Loucy (cell line): ENCODE measurements around the gene CD74.
A peak's percentile ranks its signal among the peaks of the same experiment; 100 is the strongest.

Source experiments
- H2AFZ ChIP-seq: fragments of 200-600 bp; sonication (generic); 2 replicates; pipeline ENCODE4 v1.6.0; 2016; ENCODE audit warnings: antibody characterized with exemption, mild to moderate bottlenecking, low read length, moderate library complexity
- H3F3A ChIP-seq: fragments of 200-600 bp; 2 replicates; pipeline ENCODE4 v1.6.0; 2016; ENCODE audit warnings: antibody characterized with exemption, low read depth, mild to moderate bottlenecking
- H3K27me3 ChIP-seq: fragments of 200-600 bp; sonication (generic); 2 replicates; pipeline ENCODE4 v1.6.1; 2014; ENCODE audit warnings: low read length, mild to moderate bottlenecking; ENCODE audit not compliant: insufficient read depth, poor library complexity, severe bottlenecking
- H3K36me3 ChIP-seq: fragments of 200-600 bp; sonication (generic); 2 replicates; pipeline ENCODE4 v1.6.1; 2016; ENCODE audit warnings: low read length; ENCODE audit not compliant: insufficient read depth
- H3K4me1 ChIP-seq: fragments of 200-600 bp; sonication (generic); 2 replicates; pipeline ENCODE4 v1.5.1; 2014; ENCODE audit warnings: low read length, mild to moderate bottlenecking; ENCODE audit not compliant: insufficient read depth, poor library complexity, severe bottlenecking
- H3K4me2 ChIP-seq: fragments of 200-600 bp; sonication (generic); 2 replicates; pipeline ENCODE4 v1.6.0; 2014; ENCODE audit warnings: antibody characterized with exemption, low read length, low read depth, mild to moderate bottlenecking; ENCODE audit not compliant: poor library complexity, severe bottlenecking
- H3K4me3 ChIP-seq: fragments of 200-600 bp; sonication (generic); 2 replicates; pipeline ENCODE4 v1.5.1; 2014; ENCODE audit warnings: low read length, mild to moderate bottlenecking, mixed read lengths; ENCODE audit not compliant: poor library complexity, severe bottlenecking
- H3K79me2 ChIP-seq: fragments of 200-600 bp; sonication (generic); 2 replicates; pipeline ENCODE4 v1.6.1; 2014; ENCODE audit warnings: low read length; ENCODE audit not compliant: insufficient read depth
- H3K9ac ChIP-seq: fragments of 200-600 bp; sonication (generic); 2 replicates; pipeline ENCODE4 v1.6.0; 2014; ENCODE audit warnings: mild to moderate bottlenecking, low read depth, low read length, moderate library complexity; ENCODE audit not compliant: poor library complexity, severe bottlenecking
- H3K9me2 ChIP-seq: fragments of 200-600 bp; sonication (generic); replicated peaks from 2 replicates; pipeline ENCODE4 v1.6.1; 2016; ENCODE audit warnings: low read depth, low read length, mixed read lengths
- H3K9me3 ChIP-seq: fragments of 200-600 bp; sonication (generic); 2 replicates; pipeline ENCODE4 v1.6.1; 2014; ENCODE audit warnings: mild to moderate bottlenecking, antibody characterized with exemption, low read length, low read depth; ENCODE audit not compliant: insufficient read depth
- H4K20me1 ChIP-seq: fragments of 200-600 bp; sonication (generic); 2 replicates; pipeline ENCODE4 v1.6.0; 2014; ENCODE audit warnings: antibody characterized with exemption, low read length, mild to moderate bottlenecking; ENCODE audit not compliant: insufficient read depth, poor library complexity, severe bottlenecking
- CTCF ChIP-seq: fragments of 200-600 bp; sonication (generic); conservative IDR thresholded peaks from 2 replicates; pipeline ENCODE4 v1.5.1; 2014; ENCODE audit warnings: mild to moderate bottlenecking, antibody characterized with exemption, low read length
- EZH2phosphoT487 ChIP-seq: fragments of 200-600 bp; IDR thresholded peaks from 2 replicates; pipeline ENCODE4 v1.6.1; 2018; ENCODE audit warnings: antibody characterized with exemption, mild to moderate bottlenecking, moderate library complexity, borderline replicate concordance

CD74 gene

GRCh38 chr5:150444770-150445169, 32.1 kb upstream of the CD74 start:
- Histone ChIP-seq H3K9ac (no peak overlapping the region), H3K79me2 (peaks cover 62% of the 10 kb centered on the region), H3K4me3 (no peak overlapping the region), H2AFZ (no peak overlapping the region), H3K36me3 (peaks cover 49% of the 10 kb centered on the region), H3K4me2 (peak overlapping the region; percentile 86), H4K20me1 (peaks cover 57% of the 10 kb centered on the region), H3F3A (no peaks in the 10 kb centered on the region), H3K9me2 (no peaks in the 10 kb centered on the region), H3K27me3 (peaks cover 10% of the 10 kb centered on the region), H3K4me1 (peaks cover 23% of the 10 kb centered on the region), H3K9me3 (no peaks in the 10 kb centered on the region)
- TF ChIP-seq EZH2phosphoT487 (no peak), CTCF (no peak)

- TF ChIP-seq EZH2phosphoT487 (no peak), CTCF (no peak)
- H3K9me2 ChIP-seq: no peaks in the 10 kb centered on the region
- peaks cover 49% of the 10 kb centered on the region for H3K36me3 ChIP-seq
- peaks cover 51% of the 10 kb centered on the region for H3K79me2 ChIP-seq
- peaks cover 48% of the 10 kb centered on the region for H4K20me1 ChIP-seq
- H2AFZ ChIP-seq: no peak overlapping the region
- no peaks in the 10 kb centered on the region for H3F3A ChIP-seq
- H3K27me3 ChIP-seq: no peaks in the 10 kb centered on the region
- H3K4me3 ChIP-seq: no peak overlapping the region
- H3K9ac ChIP-seq: no peak overlapping the region
- no peak overlapping the region for H3K4me2 ChIP-seq
- peaks cover 23% of the 10 kb centered on the region for H3K4me1 ChIP-seq
- no peaks in the 10 kb centered on the region for H3K9me3 ChIP-seq
These were observed 30.7 kb upstream of the CD74 start for GRCh38 chr5:150443242-150444075.

- H3F3A ChIP-seq: no peaks in the 10 kb centered on the region
- H3K4me1 ChIP-seq: peaks cover 17% of the 10 kb centered on the region
- peaks cover 40% of the 10 kb centered on the region for H4K20me1 ChIP-seq
These were observed 30.0 kb upstream of the CD74 start for GRCh38 chr5:150442699-150443080.

More at GRCh38 chr5:150442699-150443080, 30.0 kb upstream of the CD74 start:
- Histone ChIP-seq H3K4me2 (no peak overlapping the region), H3K9me3 (no peaks in the 10 kb centered on the region), H3K36me3 (peaks cover 46% of the 10 kb centered on the region), H3K79me2 (peaks cover 43% of the 10 kb centered on the region), H3K9ac (no peak overlapping the region), H2AFZ (no peak overlapping the region), H3K9me2 (no peaks in the 10 kb centered on the region), H3K4me3 (no peak overlapping the region), H3K27me3 (no peaks in the 10 kb centered on the region)
- TF ChIP-seq CTCF (no peak), EZH2phosphoT487 (no peak)
